Measurements from ENCODE around the gene HGFAC. TPM values are rescaled to one million over a fixed set of nuclear protein-coding genes. Genes with fewer than 3 reads are reported as not detected.

The HGFAC gene
- total RNA-seq, 1 experiment from 2014 or later = not detected

DNA sequence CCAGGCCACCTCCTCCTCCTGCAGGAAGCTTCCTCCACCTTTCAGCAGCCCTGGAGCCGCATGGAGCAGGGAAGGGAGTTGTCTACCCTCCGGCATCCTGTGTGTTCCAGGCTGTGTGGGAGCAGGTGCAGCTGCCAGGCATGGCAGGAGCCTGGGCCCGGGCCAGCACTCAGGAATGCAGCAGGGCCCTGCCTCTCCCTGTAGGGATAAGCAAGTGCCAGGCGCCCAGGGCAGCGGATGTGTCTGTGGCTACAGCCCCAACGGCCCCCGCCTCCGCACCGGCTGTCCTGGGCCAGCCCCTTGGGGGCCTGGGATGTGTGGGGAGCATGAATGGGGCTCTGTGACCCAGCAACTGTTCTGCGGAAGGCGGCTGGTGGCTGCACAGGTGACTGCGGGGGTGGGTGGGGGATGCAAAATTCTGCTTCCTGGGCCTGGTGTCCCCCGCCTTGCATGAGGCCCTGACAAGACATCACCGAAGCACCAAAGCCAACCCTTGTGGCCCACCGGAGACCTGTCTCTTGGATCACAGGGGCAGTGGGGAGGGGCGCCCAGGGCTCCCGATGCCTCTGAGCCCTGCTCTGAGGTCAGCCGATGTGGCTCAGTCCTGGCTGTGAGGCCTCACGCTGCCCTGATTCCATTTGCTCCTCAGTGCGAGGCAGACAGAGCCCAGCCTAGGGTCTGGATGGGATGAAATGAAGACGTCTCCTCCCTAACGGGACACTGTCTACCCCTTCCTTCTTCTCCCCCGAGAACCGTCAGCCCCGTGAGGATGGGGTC lies 19.9 kb downstream of the HGFAC start:
- DNase-seq (ENCODE audit: low read depth) = peak; percentile 13

DNA sequence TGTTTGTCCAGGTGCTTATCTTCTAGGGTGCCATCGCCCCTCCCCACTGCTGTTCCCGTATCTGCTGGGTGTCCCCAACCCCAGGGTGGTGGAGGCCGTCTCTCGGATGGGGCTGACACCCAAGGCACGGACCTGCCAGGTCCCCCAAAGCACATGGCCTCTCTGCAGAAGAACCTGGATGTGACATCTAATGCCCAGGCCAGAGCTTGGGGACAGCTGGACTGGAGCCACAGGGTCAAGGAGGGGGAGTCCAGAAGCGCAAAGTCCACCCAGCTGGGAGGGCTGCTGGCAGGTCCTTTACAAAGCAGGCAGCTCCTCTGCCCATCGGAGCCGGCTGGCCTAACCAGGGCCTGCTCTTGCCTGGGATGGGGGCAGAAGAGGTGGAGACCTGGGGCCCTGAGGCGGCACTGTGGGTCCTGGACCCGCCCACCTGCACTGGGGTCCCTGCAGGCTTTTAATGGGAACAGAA lies 20.6 kb downstream of the HGFAC start:
- no peak for DNase-seq (ENCODE audit: low read depth)

DNA sequence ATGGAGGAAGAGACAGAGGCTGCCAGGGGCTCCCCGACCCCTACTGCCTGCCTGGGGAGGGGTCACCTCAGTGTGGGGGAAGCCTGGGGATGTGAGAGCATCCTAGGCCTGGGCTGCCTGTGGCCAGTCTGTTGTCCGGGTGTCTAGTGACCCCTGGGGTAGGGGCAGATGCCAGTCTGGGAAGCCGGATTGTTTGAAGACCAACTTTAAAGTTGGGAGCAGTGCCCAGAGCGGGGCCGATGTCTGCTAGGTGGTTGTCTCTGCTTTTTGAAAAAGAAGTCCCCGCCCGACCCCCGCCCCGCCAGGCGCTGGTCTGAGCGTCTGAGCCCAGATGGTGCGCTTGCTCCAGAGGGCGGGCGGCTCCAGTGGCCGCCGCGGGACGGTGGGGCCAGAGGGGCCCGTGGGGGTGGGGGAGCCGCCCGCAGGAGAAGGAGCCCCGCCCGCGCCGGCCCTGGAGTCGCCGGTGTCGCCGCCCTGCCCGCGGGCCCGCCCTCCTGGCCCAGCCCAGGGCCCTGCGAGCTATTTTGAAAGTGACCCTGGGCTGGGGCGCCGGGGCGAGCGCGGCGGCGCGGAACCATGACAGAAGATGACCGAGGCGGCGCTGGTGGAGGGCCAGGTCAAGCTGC lies 21.1 kb downstream of the HGFAC start, which contains the start of gene DOK7:
Gene DOK7 (plus strand): TSS at position 517 of the 626 bp plus-strand sequence. CDS start 70 bp downstream, at position 587.
- no peak for DNase-seq (ENCODE audit: low read depth)

DNA sequence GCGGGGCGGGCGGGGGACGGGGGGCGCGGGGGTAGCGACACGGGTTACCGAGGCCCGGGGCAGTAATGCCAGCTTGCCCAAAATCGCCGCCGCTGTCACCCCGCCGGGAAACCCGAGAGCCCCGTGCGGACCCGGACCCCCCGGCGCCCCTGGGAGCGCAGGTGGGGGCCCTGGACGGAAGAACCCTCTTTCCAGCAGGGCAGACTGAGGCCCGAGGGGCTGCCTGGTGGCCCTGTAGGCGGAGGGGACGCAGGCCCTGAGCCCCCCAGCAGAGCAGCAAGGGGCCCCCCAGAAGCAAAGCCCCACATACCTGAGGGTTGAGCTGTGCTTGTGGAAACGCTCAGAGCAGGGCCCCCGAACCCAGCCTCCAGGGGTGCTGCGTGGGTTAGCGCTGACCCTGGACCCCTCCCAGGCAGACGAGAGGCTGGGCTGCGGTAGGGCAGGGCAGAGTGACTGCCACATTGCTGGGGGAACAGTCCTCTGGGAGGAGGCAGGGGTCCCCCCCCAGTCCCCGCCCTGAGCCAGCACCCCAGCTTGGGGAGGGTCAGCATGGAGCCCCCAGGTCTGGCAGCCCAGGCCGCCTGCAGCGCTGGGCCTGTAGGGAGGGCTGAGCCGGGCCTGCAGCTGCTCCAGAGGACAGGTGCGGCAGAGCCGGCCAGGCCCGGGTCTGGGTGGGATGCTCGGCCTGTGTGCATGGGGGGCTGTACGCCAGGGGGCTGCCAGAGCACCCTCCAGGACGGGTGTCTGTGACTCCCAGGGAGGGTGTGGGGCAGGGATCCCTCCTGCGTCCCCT lies 22.0 kb downstream of the HGFAC start:
- DNase-seq (ENCODE audit: low read depth) = no peak

DNA sequence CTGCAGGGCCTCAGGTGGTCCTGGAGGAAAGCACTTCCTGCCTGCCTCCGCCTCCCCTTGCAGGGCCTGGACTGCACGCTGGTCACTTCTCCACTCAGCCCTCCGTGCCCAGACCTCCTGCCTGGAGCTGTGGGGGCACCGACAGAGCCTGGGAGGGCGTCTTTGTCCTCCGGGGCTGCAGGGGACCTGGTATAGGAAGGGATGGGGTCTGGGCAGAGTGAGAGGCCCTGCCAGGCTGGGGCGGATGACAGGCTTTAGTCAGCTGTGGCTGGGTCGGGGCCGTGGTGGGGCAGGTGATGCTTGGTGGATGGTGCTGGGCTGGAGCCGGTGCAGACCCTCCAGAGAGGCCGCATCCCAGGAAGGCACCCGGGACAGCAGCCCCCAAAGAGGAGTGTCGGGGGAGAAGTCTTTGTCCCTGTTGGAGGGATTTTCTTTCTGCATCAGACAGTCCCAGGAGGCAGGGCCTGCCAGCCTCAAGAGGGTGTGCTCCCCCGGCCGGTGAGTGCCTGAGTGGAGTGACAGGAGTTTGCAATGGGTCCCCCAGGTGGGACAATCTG lies 22.7 kb downstream of the HGFAC start:
- DNase-seq (ENCODE audit: low read depth) = no peak

DNA sequence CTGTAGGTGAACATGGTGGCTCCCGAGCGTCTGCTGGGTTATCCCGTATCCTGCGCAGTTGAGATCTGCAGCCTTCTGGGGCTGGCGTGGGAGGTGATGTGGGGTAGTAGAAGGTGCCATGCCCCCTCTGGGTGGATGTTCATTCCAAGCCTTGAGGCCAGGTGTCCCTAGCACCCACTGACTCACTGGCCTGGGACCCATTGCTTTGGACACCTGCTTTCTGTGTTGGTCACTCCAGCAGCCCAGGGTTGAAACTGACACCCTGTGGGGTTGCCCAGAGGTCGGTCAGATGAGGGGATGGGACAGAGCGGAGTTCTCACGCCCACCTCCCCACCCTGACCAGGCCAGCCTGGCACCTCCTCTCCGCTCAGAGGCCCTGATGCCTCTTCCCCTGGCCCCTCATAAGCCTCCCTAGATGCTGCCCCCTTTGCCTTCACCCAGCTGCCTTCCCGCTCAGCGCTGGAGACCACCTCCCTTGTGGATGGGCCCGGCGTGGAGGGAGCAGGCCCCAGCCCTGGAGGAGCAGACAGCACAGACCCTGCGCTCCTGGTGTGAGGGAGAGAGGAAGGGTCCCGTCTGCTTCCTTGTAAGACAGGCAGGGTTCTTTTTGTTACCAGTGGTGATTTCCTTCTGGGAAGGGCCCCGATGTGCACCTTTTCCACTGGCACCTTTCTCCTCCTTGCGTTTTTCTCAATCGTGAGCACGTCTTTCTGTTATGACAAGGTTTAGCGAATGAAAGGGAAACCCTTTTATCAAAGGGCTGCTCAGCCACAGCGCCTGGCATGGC lies 23.3 kb downstream of the HGFAC start:
- DNase-seq (ENCODE audit: low read depth) = no peak

DNA sequence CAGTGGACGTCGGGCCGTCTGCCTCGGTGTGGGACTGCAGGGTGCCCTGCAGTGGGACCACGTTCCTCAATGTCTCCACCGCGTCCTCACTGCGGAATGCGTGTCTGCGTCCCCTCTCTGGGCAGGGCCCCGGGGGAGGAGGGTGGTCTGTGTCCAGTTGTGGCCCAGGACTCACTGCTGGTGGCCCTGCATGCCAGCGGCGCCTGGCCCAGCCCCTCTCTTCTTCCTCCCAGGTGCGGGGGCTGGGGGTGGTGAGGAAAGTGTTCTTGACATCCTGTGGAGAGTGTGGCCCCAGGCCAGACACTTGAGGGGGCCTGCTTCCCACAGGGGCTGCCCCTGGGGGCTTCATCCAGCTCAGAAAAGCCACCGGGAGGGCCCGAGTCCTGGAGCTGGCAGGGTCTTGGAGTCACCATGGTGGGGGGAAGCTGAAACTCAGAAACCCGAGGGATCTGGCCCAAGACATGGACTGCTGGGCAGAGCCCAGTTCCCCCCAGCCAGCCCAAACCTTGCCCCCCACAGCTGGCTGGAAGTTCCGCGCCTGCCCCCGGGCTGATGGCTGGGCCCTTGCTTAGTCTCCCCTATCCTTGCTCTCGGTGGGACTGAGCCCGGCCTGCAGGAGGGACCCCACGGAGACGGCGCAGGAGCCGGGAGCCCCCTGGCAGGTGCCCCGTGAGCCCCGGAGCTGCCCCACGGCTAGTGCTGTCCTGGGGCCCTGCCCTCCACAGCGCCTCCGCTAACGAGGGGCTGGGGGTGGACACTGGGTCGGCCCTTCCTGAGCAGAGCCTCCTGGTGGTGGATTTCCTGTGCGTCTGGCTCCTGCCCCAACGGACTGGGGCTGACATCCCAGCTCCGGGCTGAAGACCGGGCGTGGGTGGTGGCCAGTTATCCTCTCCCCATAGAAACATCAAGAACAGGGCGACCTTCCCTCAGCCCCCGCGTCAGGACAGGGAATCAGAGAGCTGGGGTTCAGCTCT lies 24.2 kb downstream of the HGFAC start:
- DNase-seq (ENCODE audit: low read depth) = no peak

DNA sequence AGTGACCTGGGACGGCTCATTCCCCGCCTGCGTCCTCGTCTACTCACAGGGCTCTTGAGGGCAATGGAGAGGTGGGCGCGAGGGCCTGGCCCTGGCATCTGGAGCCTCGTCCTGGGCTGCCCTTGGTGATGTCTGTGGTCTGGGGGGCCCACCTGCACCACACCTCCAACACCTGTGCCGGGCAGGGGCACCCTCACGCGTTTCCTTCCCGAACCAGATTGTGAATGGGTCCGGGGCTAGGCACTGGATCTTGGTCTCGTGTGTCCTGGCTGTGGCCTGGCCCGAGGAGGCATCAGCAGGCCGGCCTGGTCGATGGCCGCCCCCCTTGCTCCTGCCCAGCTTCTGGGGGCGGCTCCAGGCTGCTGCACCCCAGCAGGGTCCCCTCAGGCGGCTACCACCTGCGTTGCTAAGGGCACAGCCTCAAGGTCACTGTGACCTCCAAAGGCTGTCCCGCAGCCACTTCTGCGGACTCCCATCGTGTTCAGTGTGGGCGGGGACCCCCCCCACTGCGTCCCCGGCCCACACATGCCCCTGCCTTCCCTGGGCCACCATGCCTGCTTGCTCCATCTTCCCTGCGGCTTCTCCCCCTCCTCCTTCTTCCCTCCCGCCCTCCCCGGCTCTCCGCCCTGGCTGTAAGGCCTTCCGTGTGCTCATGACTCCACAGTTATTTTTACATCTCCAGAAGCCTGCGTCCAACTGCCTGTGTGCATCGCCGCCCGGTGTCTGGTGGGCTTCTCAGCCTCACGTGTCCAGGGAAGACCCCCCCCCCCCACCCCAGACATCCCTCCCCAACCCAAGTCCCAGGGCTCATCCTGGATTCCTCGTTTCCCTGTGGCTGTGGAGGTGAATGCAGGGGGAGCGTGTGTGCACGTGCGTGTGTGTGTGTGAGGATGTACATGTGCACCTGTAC lies 25.2 kb downstream of the HGFAC start:
- no peak for DNase-seq (ENCODE audit: low read depth)

DNA sequence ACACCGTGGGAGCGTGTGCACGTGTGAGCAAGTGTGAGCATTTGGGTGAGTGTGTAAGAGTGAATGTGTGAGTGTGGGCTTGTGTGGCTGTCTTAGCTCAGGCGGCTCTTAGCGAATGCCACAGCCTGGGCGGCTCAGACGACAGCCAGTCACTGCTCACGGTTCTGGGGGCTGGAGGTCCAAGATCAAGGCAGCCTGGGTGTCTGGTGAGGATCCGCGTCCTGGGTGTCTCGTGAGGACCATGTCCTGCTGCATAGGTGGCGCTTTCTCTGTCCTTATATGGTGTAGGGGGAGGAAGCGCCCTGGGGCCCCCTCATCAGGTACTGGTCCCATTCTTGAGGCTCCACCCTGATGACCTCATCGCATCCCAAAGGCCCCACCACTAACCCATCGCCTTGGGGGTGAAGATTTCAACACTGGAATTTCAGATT lies 25.8 kb downstream of the HGFAC start:
- no peak for DNase-seq (ENCODE audit: low read depth)

DNA sequence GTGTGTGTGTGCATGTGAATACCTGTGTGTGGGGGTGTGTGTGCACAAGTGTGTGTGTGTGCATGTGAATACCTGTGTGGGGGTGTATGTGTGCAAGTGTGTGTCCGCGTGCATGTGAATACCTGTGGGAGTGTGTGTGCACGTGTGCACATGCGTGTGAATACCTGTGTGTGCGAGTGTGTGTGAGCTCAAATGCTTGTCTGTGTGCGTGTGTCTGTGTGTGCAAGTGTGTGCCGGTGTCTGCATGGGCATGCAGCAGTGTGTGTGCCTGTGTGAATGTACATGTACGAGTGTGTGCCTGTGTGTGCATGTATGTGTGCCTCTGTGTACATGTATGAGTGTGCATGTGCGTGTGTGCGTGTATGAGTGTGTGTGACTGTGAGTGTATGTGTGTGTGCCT lies 26.4 kb downstream of the HGFAC start:
- DNase-seq (ENCODE audit: low read depth) = no peak

DNA sequence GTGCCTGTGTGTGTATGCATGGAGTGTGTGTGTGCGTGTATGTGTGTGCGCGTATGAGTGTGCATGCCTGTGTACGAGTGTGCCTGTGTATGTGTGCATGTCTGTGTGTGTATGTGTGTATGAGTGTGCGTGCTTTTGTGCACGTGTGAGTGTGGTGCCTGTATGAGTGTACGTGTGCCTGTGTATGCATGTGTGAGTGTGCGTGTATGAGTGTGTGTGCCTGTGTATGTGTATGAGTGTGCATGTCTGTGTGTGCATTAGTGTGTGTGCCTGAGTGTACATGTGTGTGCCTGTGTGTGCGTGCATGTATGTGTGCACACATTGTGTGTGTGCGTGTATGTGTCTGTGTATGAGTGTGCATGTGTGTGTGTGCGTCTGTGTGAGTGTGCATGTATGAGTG lies 27.0 kb downstream of the HGFAC start:
- no peak for DNase-seq (ENCODE audit: low read depth)

DNA sequence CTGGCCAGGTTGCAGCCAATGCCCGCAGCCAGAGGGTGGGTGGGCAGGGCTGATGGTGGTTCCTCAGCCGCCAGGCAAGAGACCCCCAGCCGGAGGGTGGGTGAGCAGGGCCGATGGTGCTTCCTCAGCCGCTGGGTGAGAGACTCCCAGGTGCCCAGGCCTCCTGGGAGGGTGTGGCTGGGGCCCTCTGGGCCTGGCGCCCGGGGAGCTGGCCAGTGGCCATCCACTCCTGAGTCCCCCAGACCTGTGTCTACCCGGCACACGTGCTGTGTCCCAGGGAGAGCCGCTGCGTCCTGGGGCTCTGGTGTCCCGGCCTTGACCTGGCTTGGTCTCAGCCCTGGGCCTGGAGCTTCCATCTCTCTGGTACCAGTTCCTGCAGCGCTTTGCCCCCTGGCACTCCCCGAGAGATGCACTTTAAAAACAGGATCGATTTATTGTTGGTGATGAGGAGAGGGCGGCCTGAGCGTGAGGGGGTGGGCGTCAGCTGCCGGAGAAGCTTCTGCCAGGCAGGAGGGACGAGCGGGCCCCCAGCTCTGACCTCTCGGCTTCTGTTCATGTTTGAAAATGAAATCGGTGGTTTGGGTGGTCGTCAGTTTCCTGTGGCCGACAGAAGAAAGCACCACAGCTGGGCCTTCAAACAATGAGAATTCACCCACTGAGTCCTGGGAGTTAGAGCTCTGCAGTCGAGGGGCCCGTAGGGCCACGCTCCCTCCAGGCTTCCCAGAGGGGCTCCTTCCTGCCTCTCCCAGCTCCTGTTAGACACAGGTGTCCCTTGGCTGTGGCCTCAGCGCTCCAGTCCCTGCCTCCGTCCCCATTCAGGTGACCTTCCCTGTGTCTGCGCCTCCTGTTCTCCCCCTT lies 27.8 kb downstream of the HGFAC start:
- DNase-seq (ENCODE audit: low read depth) = no peak

DNA sequence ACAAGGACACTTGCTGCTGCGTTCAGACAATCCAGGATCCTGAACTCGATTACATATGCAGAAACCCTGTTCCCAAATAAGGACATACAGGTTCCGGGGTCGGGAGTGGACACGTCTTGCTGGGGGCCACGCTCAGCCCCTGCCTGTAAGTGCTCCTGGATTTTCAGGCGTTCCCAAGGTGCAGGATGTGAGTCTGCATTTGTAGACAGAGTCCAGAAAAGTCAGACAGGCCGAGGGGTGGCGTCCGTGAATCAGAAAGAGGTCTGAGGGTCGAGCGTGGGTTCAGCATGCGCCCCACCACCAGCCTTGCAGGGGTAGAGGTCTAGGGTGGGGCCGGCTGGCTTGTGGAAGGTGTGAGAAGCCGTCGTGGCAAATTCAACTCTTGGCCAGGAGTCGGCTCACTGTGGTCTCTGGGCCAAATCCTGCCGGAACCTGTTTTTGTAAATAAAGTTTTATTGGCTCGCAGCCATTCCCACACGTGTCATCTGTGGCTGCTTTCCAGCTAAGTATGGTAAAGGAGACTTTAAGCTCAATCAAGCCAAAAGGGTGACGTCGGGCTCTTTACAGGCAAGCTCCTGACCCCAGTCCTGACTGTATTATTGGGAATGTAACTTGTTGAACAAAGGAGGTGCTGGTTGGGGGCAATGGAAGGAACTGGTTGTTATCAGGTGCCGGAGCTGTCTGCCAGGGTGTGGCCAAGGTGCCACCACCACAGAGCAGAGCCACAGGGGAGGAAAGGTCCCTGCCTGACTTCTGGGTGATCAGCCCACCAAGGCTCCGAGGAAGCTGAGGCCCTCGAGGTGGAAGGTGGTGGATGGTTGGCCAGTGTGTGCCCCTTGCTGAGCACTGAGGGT lies 28.7 kb downstream of the HGFAC start:
- no peak for DNase-seq (ENCODE audit: low read depth)

DNA sequence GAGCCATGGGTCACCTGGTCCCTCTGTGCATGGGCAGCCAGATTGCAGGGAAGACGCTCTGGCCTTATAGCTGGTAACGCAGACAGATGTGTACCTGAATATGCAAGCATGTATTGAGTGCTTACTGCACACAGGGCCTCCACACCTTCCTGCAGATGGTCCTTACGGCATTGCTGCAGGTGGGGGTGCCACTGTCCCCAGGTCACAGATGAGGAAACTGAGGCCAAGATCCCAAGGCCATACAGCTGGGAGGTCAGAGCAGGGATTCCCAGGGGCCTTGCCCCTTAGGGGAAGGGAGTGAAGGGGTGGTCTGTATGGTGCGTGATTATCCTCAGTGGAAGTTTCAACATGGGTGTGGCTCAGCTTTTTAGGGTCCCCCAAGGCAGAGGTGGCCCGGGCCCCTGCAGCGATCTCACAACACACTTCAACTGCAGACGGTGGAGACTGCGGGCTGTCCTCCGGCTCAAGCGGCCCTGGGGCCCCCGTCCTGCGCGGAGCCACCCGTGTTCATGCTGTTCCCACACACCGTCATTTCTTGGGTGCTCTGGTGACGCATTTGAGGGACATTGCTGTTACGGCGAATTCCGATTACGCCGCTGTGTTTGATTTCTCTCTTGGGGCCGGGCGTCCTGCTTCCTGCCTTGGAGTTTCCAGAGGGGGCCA lies 29.5 kb downstream of the HGFAC start:
- no peak for DNase-seq (ENCODE audit: low read depth)

DNA sequence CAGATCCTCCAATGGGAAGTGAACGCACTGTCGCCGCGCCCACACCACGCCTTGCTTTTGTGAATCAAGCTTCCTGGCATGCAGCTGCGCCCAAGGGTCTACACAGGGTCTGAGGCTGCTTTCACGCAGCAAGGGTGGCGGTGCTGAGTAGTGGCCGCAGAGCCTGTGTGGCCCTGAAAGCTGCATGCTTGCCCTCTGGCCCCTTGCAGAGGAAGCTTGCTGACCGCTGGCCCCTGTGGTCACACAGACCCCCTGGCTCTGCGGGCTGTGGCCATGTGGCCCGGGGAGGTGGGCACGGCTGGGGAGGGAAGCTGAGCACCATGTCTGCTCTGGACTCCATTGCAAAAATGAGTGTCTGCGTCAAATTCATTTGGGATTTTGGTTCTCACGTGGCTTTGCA lies 30.1 kb downstream of the HGFAC start:
- no peak for DNase-seq (ENCODE audit: low read depth)

DNA sequence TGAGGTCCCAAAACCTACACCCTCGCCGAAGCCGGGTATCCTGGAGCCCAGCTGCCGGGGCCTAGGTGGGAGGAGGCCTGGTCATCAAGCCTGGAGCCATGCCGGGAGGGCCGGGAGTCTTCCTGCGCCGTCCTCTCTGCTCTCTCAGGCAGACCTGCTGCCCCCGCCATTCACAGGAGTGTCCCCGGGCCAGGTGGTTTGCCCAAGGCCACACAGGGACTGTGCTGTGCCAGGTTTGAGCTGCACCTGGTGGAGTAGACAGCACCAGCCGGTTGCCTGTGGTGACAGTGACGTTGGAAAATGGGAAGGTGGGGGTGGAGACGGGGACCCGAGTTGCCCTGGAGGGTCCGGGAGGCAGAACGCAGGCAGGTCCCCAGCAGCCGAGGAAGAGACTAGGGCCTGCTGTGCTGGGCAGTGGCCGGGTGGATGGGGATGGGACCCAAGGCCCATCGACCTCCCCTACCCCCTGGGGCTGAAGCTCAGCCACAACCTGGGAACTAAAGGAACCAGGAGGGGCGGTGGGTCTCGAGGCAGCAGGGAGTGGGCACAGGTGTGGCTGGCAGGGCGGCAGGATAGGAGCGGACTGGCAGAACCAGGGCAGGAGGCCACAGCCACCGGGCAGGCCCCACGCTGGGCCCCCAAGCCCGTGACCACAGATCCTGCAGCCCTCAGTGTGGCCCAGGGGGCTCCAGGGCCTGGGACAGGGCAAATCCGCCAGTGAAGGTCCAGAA lies 30.8 kb downstream of the HGFAC start:
- no peak for DNase-seq (ENCODE audit: low read depth)

All from RPMI7951 (cell line).